WI38 (cell line): ENCODE results near the gene TRIM61.
"Not testable (repeated sequence)": the region's sequence is repeated elsewhere in the genome, so short reads cannot be mapped to it uniquely, and the experiment has no call there.

Source experiments
- H3K4me3 ChIP-seq: 2 replicates; pipeline ENCODE4 v1.5.1; 2011; ENCODE audit warnings: low read depth, mild to moderate bottlenecking, control low read depth, low read length
- CTCF ChIP-seq: IDR thresholded peaks from 2 replicates; pipeline ENCODE4 v1.5.1; 2012; ENCODE audit warnings: low read depth, mild to moderate bottlenecking, control low read depth, low read length

Gene TRIM61

GRCh38 chr4:165009493-165010227 lies 32.2 kb upstream of the TRIM61 start:
- H3K4me3 ChIP-seq, result no peak overlapping the region
- no peak for TF ChIP-seq CTCF

GRCh38 chr4:165006886-165007285 lies 29.4 kb upstream of the TRIM61 start:
- TF ChIP-seq CTCF, result no peak
- no peak overlapping the region for H3K4me3 ChIP-seq

GRCh38 chr4:165006456-165006855 lies 29.0 kb upstream of the TRIM61 start:
- no peak overlapping the region for H3K4me3 ChIP-seq
- TF ChIP-seq CTCF, result no peak

DNA sequence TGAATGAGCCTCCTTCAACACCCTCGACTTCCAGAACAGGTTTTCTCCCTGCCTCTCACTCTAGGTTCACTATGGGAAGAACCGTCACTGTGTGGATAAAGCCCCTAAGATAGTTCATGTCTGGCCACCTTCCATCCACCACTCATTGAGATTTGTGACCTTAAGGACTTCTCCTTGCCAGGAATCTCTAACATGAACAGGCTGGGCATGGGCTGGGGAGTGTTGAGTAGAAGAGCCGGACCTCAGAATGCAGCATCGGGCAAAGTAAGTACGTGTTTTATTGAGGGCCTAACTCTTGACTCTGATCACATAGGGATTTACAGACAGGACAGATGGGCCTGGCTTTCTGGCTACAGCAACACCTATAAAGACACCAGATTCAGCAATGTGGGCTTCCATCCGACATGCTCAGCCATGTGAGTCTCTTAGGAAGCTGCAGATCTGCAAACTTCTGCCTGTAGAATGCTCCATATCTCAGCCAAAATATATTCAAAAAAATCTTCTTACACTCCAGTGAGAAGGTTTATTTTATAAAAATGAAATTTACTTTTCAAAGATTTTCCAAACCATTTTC lies 28.0 kb upstream of the TRIM61 start:
- no peak overlapping the region for H3K4me3 ChIP-seq
- no peak for TF ChIP-seq CTCF

DNA sequence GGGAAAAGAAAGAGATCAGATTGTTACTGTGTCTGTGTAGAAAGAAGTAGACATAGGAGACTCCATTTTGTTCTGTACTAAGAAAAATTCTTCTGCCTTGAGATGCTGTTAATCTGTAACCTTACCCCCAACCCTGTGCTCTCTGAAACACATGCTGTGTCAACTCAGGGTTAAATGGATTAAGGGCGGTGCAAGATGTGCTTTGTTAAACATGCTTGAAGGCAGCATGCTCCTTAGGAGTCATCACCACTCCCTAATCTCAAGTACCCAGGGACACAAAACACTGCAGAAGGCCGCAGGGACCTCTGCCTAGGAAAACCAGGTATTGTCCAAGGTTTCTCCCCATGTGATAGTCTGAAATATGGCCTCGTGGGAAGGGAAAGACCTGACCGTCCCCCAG lies 24.5 kb upstream of the TRIM61 start:
- H3K4me3 ChIP-seq, result not testable (repeated sequence)

GRCh38 chr4:164998526-164999080 lies 21.1 kb upstream of the TRIM61 start:
- H3K4me3 ChIP-seq, result not testable (repeated sequence)

DNA sequence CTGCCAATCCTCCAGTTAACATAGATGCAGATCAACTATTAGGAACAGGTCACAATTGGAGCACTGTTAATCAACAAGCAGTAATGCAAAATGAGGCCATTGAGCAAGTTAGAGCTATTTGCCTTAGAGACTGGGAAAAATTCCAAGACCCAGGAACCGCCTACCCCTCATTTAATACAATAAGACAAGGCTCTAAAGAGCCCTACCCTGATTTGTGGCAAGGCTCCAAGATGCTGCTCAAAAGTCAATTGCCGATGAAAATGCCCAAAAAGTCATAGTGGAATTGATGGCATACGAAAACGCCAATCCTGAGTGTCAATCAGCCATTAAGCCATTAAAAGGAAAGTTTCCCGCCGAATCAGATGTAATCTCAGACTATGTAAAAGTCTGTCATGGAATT lies 20.5 kb upstream of the TRIM61 start:
- TF ChIP-seq CTCF, result no peak
- H3K4me3 ChIP-seq, result no peak overlapping the region

DNA sequence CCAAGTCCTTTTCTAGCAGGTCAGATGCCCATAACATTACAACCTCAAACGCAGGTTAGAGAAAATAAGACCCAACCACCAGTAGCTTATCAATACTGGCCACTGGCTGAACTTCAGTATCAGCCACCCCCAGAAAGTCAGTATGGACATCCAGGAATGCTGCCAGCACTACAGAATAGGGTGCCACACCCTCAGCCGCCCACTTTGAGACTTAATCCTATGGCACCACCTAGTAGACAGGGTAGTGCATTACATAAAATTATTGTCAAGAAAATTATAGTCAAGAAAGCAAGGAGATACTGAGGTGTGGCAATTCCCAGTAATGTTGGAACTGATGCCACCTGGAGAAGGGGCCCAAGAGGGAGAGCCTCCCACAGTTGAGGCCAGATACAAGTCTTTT lies 19.9 kb upstream of the TRIM61 start:
- TF ChIP-seq CTCF, result no peak
- no peak overlapping the region for H3K4me3 ChIP-seq

- not testable (repeated sequence) for H3K4me3 ChIP-seq
Observed at GRCh38 chr4:164996123-164996522, 18.7 kb upstream of the TRIM61 start.

GRCh38 chr4:164990786-164991185 lies 13.3 kb upstream of the TRIM61 start:
- H3K4me3 ChIP-seq, result not testable (repeated sequence)
